Iris pigment epithelial cell (primary cell): ENCODE measurements around the gene CDCP2.
"Not testable (repeated sequence)": the region's sequence is repeated elsewhere in the genome, so short reads cannot be mapped to it uniquely, and the experiment has no call there.

ENCODE experiments used
- DNase-seq: peaks from one replicate; pipeline ENCODE4 v3.0.0-alpha.2; 2011; ENCODE audit warnings: low read depth

CDCP2 gene

GRCh38 chr1:54168206-54168965 lies 15.6 kb upstream of the CDCP2 start:
- DNase-seq = no peak

GRCh38 chr1:54167422-54168139 lies 14.8 kb upstream of the CDCP2 start:
- DNase-seq = peak; percentile 60

GRCh38 chr1:54166357-54166756 lies 13.6 kb upstream of the CDCP2 start:
- not testable (repeated sequence) for DNase-seq

DNA sequence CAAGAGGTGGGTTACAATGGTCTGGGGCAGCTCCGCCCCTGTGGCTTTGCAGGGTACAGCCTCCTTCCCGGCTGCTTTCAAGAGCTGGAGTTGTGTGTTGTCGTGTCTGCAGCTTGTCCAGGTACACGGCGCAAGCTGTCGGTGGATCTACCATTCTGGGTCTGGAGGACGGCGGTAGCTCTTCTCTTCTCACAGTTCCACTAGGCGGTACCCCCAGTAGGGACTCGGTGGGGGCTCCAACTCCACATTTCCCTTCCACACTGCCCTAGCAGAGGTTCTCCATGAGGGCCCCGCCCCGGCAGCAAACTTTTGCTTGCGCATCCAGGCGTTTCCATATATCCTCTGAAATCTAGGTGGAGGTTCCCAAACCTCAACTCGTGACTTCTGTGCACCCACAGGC lies 12.3 kb upstream of the CDCP2 start:
- DNase-seq = no peak

- no peak for DNase-seq
These were observed 10.8 kb upstream of the CDCP2 start for GRCh38 chr1:54163573-54163972.

DNA sequence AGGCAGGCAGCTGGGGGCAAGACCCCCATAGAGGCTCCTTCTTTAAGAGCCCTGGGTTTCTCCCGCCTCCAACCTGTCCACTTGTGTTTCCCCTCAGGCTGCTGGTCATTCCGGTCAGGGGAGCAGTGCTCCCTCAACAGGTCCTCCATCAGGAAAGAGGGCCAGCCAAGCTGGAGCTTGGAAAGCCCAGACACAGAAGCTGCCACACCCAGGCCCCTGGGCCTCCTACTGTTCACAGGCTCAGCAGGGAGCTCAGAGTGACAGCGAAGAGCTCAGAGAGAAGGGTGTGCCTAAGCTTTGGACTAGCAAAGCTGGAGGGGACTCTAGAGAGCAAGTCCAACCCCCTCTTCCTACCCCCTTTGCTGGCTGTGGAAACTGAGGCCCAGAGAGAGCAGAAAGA lies 10.3 kb upstream of the CDCP2 start:
- DNase-seq = no peak

- no peak for DNase-seq
These were observed 8.8 kb upstream of the CDCP2 start for GRCh38 chr1:54161495-54162168.

DNA sequence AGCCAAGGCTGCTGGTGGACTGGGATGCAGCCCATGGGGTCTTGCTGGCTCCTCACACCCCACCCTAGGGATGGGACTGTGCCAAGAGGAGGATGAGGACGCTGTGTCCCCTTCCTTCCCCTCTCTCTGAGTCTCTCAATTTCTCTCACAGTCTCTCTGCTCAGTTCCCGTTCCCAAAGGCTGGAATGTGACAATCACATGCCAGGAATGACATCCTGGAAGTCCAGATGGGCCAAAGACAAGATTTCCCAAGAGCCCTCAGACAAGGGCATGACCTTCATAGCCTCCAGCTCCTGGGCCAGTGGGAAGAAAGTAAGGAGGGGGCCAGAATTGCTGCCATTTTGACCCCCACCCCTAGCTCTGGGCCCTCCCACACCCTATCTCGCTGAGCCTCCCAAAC lies 7.6 kb upstream of the CDCP2 start:
- no peak for DNase-seq

GRCh38 chr1:54159733-54160316 lies 7.0 kb upstream of the CDCP2 start:
- DNase-seq = no peak

- no peak for DNase-seq
These were observed 5.3 kb upstream of the CDCP2 start for GRCh38 chr1:54158071-54158470.

- no peak for DNase-seq
These were observed 4.6 kb upstream of the CDCP2 start for GRCh38 chr1:54157401-54157800.

- DNase-seq = no peak
These were observed 4.2 kb upstream of the CDCP2 start for GRCh38 chr1:54156986-54157385.

- no peak for DNase-seq
These were observed 3.4 kb upstream of the CDCP2 start for GRCh38 chr1:54156201-54156600.

DNA sequence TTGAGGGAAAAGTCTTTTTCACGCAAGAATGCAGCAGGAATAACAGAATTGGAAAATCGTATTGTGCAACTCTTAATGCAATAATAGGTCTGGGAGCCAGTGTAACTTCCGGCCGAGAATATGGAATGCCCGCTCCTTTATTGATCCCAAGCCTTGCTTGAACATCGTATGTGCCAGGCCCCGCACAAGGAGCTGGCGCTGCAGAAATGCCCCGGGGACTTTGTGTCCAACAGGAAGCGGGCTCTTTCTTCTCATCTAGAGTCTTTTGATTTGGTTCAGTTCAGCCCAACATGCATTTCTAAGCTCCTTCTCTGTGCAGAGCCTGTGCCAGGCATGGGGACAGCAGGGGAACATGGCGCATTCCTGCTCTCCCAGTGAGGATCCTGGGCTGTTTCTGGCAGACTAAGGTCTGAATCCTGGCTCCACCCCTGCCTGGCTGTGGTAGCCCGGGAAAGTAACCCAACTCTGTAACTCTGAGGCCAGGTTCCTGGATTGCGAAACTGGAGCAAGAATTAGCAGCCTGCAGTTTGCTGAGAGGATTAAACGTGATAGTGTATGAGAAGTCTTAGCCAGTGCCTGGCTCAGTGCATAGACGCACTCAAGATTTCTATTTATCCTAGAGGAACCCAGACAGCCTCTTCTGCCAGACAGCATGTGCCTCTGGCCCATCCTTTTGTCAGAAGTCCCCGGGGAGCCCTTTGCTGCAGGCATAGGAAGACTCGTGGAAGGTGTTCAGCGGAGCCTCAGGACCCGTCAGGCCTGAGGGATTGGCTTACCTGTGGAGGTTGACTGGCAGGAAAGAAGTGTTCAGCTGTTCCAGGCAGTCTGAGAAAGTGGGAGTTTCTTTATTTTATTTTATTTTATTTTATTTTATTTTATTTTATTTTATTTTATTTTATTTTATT lies 987 bp upstream of the CDCP2 start:
- peak; percentile 81 for DNase-seq

DNA sequence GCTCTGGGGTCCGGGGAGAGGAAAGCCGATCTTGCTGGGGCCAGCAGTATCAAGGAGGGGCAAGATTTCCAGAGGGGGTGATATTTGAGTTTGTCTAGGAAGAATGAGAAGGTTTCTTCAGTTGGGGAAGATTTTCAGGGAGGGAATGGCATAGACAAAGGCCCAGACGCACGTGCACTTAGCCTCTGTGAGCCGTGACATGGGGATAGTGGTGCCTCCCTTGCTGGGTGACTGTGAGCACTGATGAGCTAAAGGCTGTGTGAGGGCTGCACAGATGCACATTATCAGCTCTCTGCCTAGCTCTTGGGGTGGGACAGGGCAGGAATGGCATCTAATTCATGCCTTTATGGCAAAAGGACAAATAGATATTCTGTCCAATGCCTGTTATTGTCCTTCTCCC lies 1.8 kb downstream of the CDCP2 start:
- DNase-seq = no peak

GRCh38 chr1:54149734-54150133 lies 3.1 kb downstream of the CDCP2 start:
- DNase-seq = no peak

DNA sequence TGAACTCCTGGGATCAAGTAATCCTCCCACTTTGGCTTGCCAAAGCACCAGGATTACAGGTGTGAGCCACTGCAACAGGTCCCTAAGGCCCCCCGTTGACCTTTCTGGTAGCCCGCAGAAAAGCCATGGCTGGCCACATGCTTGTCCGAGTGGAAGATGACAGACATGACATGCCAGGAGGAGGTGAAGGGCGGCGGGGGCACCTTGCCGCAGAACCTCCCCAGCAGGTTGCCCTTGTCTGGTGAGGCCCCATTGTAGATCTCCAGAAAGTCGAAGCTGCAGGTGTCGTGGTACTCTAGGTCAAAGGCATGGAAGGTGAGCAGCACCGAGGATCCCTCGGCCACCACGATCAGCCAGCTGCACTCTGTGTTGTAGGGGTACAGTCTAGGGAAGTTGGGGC lies 8.4 kb downstream of the CDCP2 start:
- no peak for DNase-seq

- DNase-seq = no peak
These were observed 10.5 kb downstream of the CDCP2 start for GRCh38 chr1:54142146-54142900.

DNA sequence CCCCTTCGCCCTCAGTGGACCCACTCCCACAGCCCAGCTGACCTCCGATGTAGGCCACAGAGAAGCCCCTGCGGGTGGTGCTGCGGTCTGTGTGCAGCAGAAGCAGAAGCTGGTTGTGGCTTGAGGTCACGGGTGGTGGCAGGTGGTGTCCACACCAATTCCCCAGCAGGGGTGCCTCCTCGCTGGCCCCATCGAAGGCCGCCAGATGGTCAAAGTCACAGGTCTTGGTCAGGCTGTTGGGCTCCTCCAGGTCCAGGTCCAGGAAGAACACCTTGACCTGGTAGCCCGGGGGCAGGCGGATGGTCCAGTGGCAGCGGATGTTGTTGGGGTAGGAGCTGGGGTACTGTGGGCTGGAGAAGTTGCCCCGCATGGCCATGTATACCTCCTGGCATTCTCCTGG lies 13.1 kb downstream of the CDCP2 start:
- DNase-seq = no peak

DNA sequence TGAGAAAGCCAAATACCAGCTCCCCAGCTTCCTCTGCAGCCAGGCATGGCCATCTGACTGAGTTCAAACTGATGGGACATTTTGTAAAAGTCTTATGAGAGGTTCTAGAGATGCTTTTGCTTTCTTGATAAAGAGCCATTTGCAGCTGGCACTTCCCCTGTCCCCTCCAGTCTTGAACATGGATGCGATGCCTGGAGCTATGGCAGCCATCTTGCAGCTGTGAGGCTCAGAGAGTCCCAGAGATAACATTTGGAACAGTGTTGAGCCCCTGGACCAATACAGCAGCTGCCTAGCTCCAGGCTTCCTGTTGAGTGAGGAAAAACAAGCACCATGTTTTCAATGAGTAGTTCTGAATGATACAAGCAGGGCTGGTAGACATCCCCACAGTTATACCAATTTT lies 13.8 kb downstream of the CDCP2 start:
- DNase-seq = no peak

GRCh38 chr1:54137534-54138061 lies 15.2 kb downstream of the CDCP2 start:
- DNase-seq = peak; percentile 63
